Caco-2 (cell line): Measurements from ENCODE around the gene TRIO. TPM values are rescaled to one million over a fixed set of nuclear protein-coding genes. Genes with fewer than 3 reads are reported as not detected.

Source experiments
- BruUV-seq: library from RNA; stranded (reverse); fragments of 400-500 nt; replicated peaks from 2 replicates; lab custom pipeline; 2021; lab: Mats Ljungman, UMichigan
- CTCF ChIA-PET: fragments of 300-600 bp; sonication (Branson Sonifier 250); formaldehyde crosslinking; loops from one replicate; lab custom pipeline; 2022; ENCODE audit warnings: antibody characterized with exemption; lab: Charles Lee
- POLR2A ChIA-PET: fragments of 300-600 bp; sonication (Branson Sonifier 250); formaldehyde crosslinking; loops from one replicate; lab custom pipeline; 2022; ENCODE audit warnings: antibody characterized with exemption; lab: Charles Lee
- DNase-seq, 2 experiments: peaks; one replicate each; pipeline versions ENCODE4 v3.0.0 to v3.0.0-alpha.2; 2020 to 2022
- H3K27me3 ChIP-seq: replicated peaks from 2 replicates; pipeline ENCODE4 v1.6.0; 2011; ENCODE audit warnings: low read length; ENCODE audit not compliant: control insufficient read depth, insufficient read depth
- H3K36me3 ChIP-seq: 2 replicates; pipeline ENCODE4 v1.5.1; 2011; ENCODE audit warnings: low read length; ENCODE audit not compliant: control insufficient read depth, insufficient read depth
- H3K4me1 ChIP-seq: fragments of 250-450 bp; sonication (Bioruptor Pico); 2 replicates; pipeline ENCODE4 v1.5.1; 2020; ENCODE audit warnings: mild to moderate bottlenecking
- H3K4me3 ChIP-seq: 2 replicates; pipeline ENCODE4 v1.5.1; 2011; ENCODE audit warnings: low read depth, mild to moderate bottlenecking, control low read depth, low read length
- H3K9me3 ChIP-seq: fragments of 250-450 bp; sonication (Bioruptor Pico); 2 replicates; pipeline ENCODE4 v1.5.1; 2020; ENCODE audit warnings: mild to moderate bottlenecking, moderate library complexity
- H3K27ac Mint-ChIP-seq: one replicate; pipeline ENCODE4 v1.8.0; 2022; ENCODE audit warnings: mixed read lengths; ENCODE audit not compliant: unreplicated experiment
- H3K27me3 Mint-ChIP-seq: one replicate; pipeline ENCODE4 v1.8.0; 2022; ENCODE audit warnings: mixed read lengths; ENCODE audit not compliant: insufficient read depth, unreplicated experiment
- H3K36me3 Mint-ChIP-seq: one replicate; pipeline ENCODE4 v1.8.0; 2022; ENCODE audit warnings: mild to moderate bottlenecking, mixed read lengths; ENCODE audit not compliant: insufficient read depth, unreplicated experiment
- H3K4me1 Mint-ChIP-seq: one replicate; pipeline ENCODE4 v1.8.0; 2022; ENCODE audit warnings: low read depth, mixed read lengths; ENCODE audit not compliant: unreplicated experiment
- H3K4me3 Mint-ChIP-seq: one replicate; pipeline ENCODE4 v1.8.0; 2022; ENCODE audit warnings: mild to moderate bottlenecking, moderate library complexity, mixed read lengths; ENCODE audit not compliant: unreplicated experiment
- H3K9me3 Mint-ChIP-seq: one replicate; pipeline ENCODE4 v1.8.0; 2022; ENCODE audit warnings: mixed read lengths; ENCODE audit not compliant: unreplicated experiment
- intact Hi-C: fragments of 100-400 bp; cut with micrococcal nuclease; formaldehyde crosslinking; loops from one replicate; pipeline ENCODE4 v1.10.0; 2022; ENCODE audit not compliant: unreplicated experiment
- total RNA-seq: library from RNA; stranded (reverse); gene quantifications from 2 replicates; pipeline ENCODE4 v1.2.3, GENCODE V29; 2022
- TF ChIP-seq, protein P1 (sequence below), 2 experiments: fragments of 200-600 bp in 1 of 2; IDR thresholded peaks; 1 replicate in 1 of 2; 2 replicates in 1 of 2; pipeline versions ENCODE4 v1.5.1 to v1.8.0; 2011 to 2022; ENCODE audit warnings: antibody characterized with exemption in 1 of 2, control low read depth in 1 of 2, inconsistent platforms in 1 of 2, low read depth in 1 of 2, low read length in 1 of 2, mild to moderate bottlenecking in 1 of 2, moderate library complexity in 1 of 2; ENCODE audit not compliant: insufficient read depth in 1 of 2, severe bottlenecking in 1 of 2, unreplicated experiment in 1 of 2

Gene TRIO
- total RNA-seq, 1 experiment from 2014 or later = 92.0 TPM

DNA sequence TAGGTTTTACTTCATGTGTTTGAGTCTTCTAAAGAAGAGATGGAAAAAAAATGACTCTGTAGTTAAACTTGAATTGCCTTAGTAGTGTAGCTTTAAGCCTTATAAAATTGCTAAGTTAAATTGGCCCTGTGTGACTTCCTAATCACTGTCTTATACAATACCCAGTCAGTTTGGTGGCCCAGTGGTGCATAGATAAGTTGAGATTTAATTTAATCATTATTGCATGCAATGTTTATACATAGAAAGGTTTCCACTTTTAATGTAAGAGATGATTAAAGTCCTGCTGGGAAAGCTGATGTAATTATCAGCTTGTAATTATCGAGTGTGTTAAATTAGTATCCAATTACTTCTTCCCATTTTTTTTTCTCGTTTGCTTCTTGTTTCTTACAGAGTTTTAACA is 187.1 kb downstream of the TRIO start:
- H3K4me3 ChIP-seq = no peak overlapping the region
- intact Hi-C loops = no loop called here
- TF ChIP-seq, protein P1, sequence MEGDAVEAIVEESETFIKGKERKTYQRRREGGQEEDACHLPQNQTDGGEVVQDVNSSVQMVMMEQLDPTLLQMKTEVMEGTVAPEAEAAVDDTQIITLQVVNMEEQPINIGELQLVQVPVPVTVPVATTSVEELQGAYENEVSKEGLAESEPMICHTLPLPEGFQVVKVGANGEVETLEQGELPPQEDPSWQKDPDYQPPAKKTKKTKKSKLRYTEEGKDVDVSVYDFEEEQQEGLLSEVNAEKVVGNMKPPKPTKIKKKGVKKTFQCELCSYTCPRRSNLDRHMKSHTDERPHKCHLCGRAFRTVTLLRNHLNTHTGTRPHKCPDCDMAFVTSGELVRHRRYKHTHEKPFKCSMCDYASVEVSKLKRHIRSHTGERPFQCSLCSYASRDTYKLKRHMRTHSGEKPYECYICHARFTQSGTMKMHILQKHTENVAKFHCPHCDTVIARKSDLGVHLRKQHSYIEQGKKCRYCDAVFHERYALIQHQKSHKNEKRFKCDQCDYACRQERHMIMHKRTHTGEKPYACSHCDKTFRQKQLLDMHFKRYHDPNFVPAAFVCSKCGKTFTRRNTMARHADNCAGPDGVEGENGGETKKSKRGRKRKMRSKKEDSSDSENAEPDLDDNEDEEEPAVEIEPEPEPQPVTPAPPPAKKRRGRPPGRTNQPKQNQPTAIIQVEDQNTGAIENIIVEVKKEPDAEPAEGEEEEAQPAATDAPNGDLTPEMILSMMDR (IDR thresholded peaks at IDR 0.05; ENCODE audit: insufficient read depth in 1 of 2, low read depth in 1 of 2, low read length in 1 of 2, severe bottlenecking in 1 of 2, unreplicated experiment in 1 of 2) = no peak
- H3K36me3 ChIP-seq = no peaks in the 10 kb centered on the region; the same call in 1 of the 2 replicates
- POLR2A ChIA-PET = no interaction called here
- Mint-ChIP-seq H3K4me3 (no peak overlapping the region), H3K4me1 (peaks cover 11% of the 10 kb centered on the region), H3K36me3 (peaks cover 28% of the 10 kb centered on the region), H3K9me3 (no peaks in the 10 kb centered on the region), H3K27ac (no peak overlapping the region), H3K27me3 (no peaks in the 10 kb centered on the region)
- DNase-seq = no peak
- H3K9me3 ChIP-seq = no peaks in the 10 kb centered on the region
- CTCF ChIA-PET = no interaction called here
- no TSS peak for BruUV-seq
- peaks cover 13% of the 10 kb centered on the region for H3K4me1 ChIP-seq
- H3K27me3 ChIP-seq = no peaks in the 10 kb centered on the region

GRCh38 chr5:14330729-14331385 is 187.7 kb downstream of the TRIO start:
- TF ChIP-seq, protein P1 (IDR thresholded peaks at IDR 0.05; ENCODE audit: insufficient read depth in 1 of 2, low read depth in 1 of 2, low read length in 1 of 2, severe bottlenecking in 1 of 2, unreplicated experiment in 1 of 2) = no peak
- H3K36me3 ChIP-seq = no peaks in the 10 kb centered on the region; the same call in 1 of the 2 replicates
- POLR2A ChIA-PET = no interaction called here

DNA sequence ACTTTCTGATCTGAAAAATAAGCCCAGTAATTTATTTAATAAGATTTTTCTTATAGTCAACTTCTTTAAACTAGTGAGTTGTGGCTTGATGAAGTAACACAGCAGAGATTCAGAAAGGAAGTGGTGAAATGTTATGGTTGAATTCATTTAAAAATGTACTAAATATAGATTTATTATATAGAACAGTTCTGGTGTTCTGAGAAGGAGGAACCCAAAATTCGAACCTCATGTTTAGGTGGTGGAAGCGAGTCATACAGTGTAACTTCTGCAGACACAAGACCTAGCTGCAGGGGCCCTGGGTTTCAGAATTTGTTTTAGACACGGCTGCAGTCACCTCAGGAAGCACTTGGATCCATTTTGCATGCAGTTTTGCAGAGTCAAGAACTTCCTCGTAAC is 188.2 kb downstream of the TRIO start:
- Mint-ChIP-seq H3K4me3 (no peak overlapping the region), H3K36me3 (peaks cover 38% of the 10 kb centered on the region), H3K27me3 (no peaks in the 10 kb centered on the region), H3K27ac (no peak overlapping the region), H3K9me3 (no peaks in the 10 kb centered on the region), H3K4me1 (peaks cover 3% of the 10 kb centered on the region)
- Histone ChIP-seq H3K4me3 (no peak overlapping the region), H3K36me3 (no peaks in the 10 kb centered on the region; the same call in 1 of the 2 replicates), H3K9me3 (no peaks in the 10 kb centered on the region), H3K4me1 (peaks cover 6% of the 10 kb centered on the region), H3K27me3 (no peaks in the 10 kb centered on the region)
- TF ChIP-seq, protein P1 (IDR thresholded peaks at IDR 0.05; ENCODE audit: insufficient read depth in 1 of 2, low read depth in 1 of 2, low read length in 1 of 2, severe bottlenecking in 1 of 2, unreplicated experiment in 1 of 2) = no peak
- CTCF ChIA-PET = interaction anchor here (0.6 kb wide), 1 partner anchor 58 kb away, joined by 3 read pairs; no protein-coding TSS in a partner anchor
- POLR2A ChIA-PET = no interaction called here
- BruUV-seq = no TSS peak
- intact Hi-C loops = no loop called here
- DNase-seq = no peak

More at GRCh38 chr5:14330729-14331385, 187.7 kb downstream of the TRIO start:
- no peaks in the 10 kb centered on the region for H3K9me3 ChIP-seq
- BruUV-seq = no TSS peak
- Mint-ChIP-seq H3K27me3 (no peaks in the 10 kb centered on the region), H3K27ac (no peak overlapping the region), H3K36me3 (peaks cover 34% of the 10 kb centered on the region), H3K9me3 (no peaks in the 10 kb centered on the region), H3K4me1 (peaks cover 7% of the 10 kb centered on the region), H3K4me3 (no peak overlapping the region)
- no peaks in the 10 kb centered on the region for H3K27me3 ChIP-seq
- intact Hi-C loops = no loop called here
- CTCF ChIA-PET = no interaction called here
- H3K4me1 ChIP-seq = peaks cover 11% of the 10 kb centered on the region
- no peak overlapping the region for H3K4me3 ChIP-seq
- DNase-seq = no peak
